H1 (cell line): Measurements from ENCODE around the gene PPP4R4. TPM values are rescaled to one million over a fixed set of nuclear protein-coding genes. Genes with fewer than 3 reads are reported as not detected.

Experiments
- ASH2L ChIP-seq: fragments of 200-600, 300-600 bp; sonication (generic); IDR thresholded peaks from one replicate; pipeline ENCODE4 v1.7.1; 2017; ENCODE audit warnings: low read length
- BRCA1 ChIP-seq: IDR thresholded peaks from 2 replicates; pipeline ENCODE4 v1.6.1; 2012; ENCODE audit warnings: low read depth, low read length, improper control_type of control experiment
- CBX5 ChIP-seq: fragments of 300-800, 300-1000 bp; sonication (generic); IDR thresholded peaks from 2 replicates; pipeline ENCODE4 v1.7.1; 2016; ENCODE audit warnings: antibody characterized with exemption, low read length, low read depth
- CHD1 ChIP-seq: IDR thresholded peaks from 2 replicates; pipeline ENCODE4 v1.6.1; 2012; ENCODE audit warnings: low read depth, low read length, improper control_type of control experiment
- CHD2 ChIP-seq: IDR thresholded peaks from 2 replicates; pipeline ENCODE4 v1.6.1; 2012; ENCODE audit warnings: low read length, improper control_type of control experiment
- CTBP2 ChIP-seq: IDR thresholded peaks from 2 replicates; pipeline ENCODE4 v1.7.0; 2011; ENCODE audit warnings: borderline replicate concordance, mild to moderate bottlenecking, moderate library complexity, mixed read lengths, low read length; ENCODE audit not compliant: insufficient read depth, insufficient read length
- EZH2 ChIP-seq: fragments of 200-600 bp; sonication (generic); IDR thresholded peaks from 2 replicates; pipeline ENCODE4 v1.7.1; 2012; ENCODE audit warnings: low read depth, mild to moderate bottlenecking, moderate library complexity, low read length, inconsistent platforms; ENCODE audit not compliant: severe bottlenecking
- HDAC2 ChIP-seq, 2 experiments: fragments of 300-600 bp in 1 of 2; sonication (generic) in 1 of 2; IDR thresholded peaks; 2 replicates each; pipeline ENCODE4 v1.6.1; 2011 to 2012; ENCODE audit warnings: low read depth in 2 of 2, low read length in 2 of 2, mild to moderate bottlenecking in 2 of 2, moderate library complexity in 2 of 2, borderline replicate concordance in 1 of 2, inconsistent platforms in 1 of 2
- JUND ChIP-seq: IDR thresholded peaks from 2 replicates; pipeline ENCODE4 v1.6.1; 2011; ENCODE audit warnings: mild to moderate bottlenecking, improper control_type of control experiment, low read length
- PHF8 ChIP-seq: fragments of 200-600 bp; sonication (generic); conservative IDR thresholded peaks from 2 replicates; pipeline ENCODE4 v1.7.1; 2012; ENCODE audit warnings: low read depth, mild to moderate bottlenecking, inconsistent platforms, low read length, moderate library complexity
- RBBP5 ChIP-seq: IDR thresholded peaks from 2 replicates; pipeline ENCODE4 v1.7.1; 2012; ENCODE audit warnings: low read depth, mild to moderate bottlenecking, inconsistent platforms, low read length, moderate library complexity, borderline replicate concordance
- SAP30 ChIP-seq: fragments of 300-600 bp; sonication (generic); IDR thresholded peaks from 2 replicates; pipeline ENCODE4 v1.7.1; 2012; ENCODE audit warnings: low read length, moderate library complexity, mild to moderate bottlenecking, inconsistent platforms; ENCODE audit not compliant: insufficient read depth, insufficient replicate concordance
- SP1 ChIP-seq: IDR thresholded peaks from 2 replicates; pipeline ENCODE4 v1.6.1; 2011; ENCODE audit warnings: low read depth, low read length
- SP2 ChIP-seq: IDR thresholded peaks from 2 replicates; pipeline ENCODE4 v1.6.1; 2012; ENCODE audit warnings: mild to moderate bottlenecking, low read length, inconsistent platforms
- SP4 ChIP-seq: IDR thresholded peaks from 2 replicates; pipeline ENCODE4 v1.6.1; 2012; ENCODE audit warnings: low read length, inconsistent platforms
- TAF1 ChIP-seq: IDR thresholded peaks from 2 replicates; pipeline ENCODE4 v1.6.1; 2011; ENCODE audit warnings: mild to moderate bottlenecking, low read depth, low read length
- TBP ChIP-seq: IDR thresholded peaks from 2 replicates; pipeline ENCODE4 v1.6.1; 2011; ENCODE audit warnings: low read depth, low read length, improper control_type of control experiment
- ZNF274 ChIP-seq: IDR thresholded peaks from 2 replicates; pipeline ENCODE4 v1.7.0; 2012; ENCODE audit warnings: low read length, borderline replicate concordance; ENCODE audit errors: extremely low read depth
- polyA plus RNA-seq, 7 experiments: library from polyadenylated mRNA; depleted of rRNA in 3 of 7; stranded (reverse) in 5 of 7; unstranded in 2 of 7; fragments of >200 nt in 5 of 7; fragments of 200-250 nt in 2 of 7; gene quantifications; 1 replicate in 5 of 7; 2 replicates in 1 of 7; 4 replicates in 1 of 7; pipeline versions ENCODE4 v1.2.1 to v1.2.3, GENCODE V29; 2011 to 2013; ENCODE audit warnings: missing spikeins in 2 of 7, mixed read lengths in 2 of 7
- total RNA-seq: library from RNA; stranded (reverse); fragmentation: NEBNext Ultra II Directional; extraction: Animal tissue kit (Norgen Biotek cat#: 25700); gene quantifications from 2 replicates; pipeline ENCODE4 v1.2.1, GENCODE V29; 2021
- TF ChIP-seq, protein P1 (sequence below), 3 experiments: IDR thresholded peaks; 1 replicate in 2 of 3; 2 replicates in 1 of 3; pipeline versions ENCODE4 v1.5.1 to v1.6.1; 2011; ENCODE audit warnings: low read length in 3 of 3, mild to moderate bottlenecking in 3 of 3, inconsistent platforms in 2 of 3, low read depth in 1 of 3, moderate library complexity in 1 of 3; ENCODE audit not compliant: insufficient read depth in 1 of 3; ENCODE audit errors: control extremely low read depth in 1 of 3
- TF ChIP-seq, protein P2 (sequence below): IDR thresholded peaks from 2 replicates; pipeline ENCODE4 v1.6.1; 2011; ENCODE audit warnings: low read depth, mild to moderate bottlenecking, low read length; ENCODE audit not compliant: insufficient read depth
- TF ChIP-seq, protein P3 (sequence below): IDR thresholded peaks from 2 replicates; pipeline ENCODE4 v1.6.1; 2012; ENCODE audit warnings: inconsistent platforms

PPP4R4 gene
- total and polyA plus RNA-seq, 2 of the 8 experiments (the other 6 are each of a cell fraction or from before 2014, with no cell fraction given): 3.3 to 9.6 TPM

DNA sequence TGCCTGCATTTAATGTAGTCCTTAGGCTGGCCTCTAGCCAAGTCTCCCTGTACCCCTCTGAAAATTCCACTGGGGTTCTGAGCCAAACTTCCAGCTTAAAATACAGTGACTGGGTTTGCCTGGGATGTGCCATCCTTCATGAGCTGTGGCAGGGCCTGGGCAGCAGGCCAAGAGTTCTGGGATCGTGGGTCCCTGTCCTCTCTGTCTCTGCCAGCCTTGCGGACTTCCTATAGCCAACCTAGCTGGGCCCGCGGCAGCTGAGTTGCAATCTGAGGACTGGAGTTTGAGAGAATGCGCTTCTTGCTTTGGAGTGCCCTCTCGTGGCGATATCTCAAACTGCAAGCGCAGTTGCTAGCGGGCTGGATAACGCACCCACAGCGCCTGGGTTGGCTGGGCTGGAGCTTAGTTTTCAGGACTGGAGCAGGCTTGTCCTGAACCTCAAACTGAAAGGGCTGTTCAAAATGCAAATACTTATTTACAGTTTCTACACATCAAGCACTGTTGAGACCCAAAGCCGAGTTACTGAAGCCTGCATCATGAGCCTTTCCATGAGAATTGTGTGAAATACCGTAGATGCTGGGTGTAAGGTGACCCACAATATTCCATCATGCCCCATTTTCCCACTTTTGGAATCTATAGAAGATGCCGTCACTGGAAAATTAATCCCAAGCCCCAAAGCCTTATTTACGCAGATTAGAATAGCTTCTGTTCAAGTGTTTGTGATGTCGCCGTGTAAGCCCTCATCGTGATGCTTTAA is 37.4 kb upstream of the PPP4R4 start (continued):
- TF ChIP-seq, protein P1, sequence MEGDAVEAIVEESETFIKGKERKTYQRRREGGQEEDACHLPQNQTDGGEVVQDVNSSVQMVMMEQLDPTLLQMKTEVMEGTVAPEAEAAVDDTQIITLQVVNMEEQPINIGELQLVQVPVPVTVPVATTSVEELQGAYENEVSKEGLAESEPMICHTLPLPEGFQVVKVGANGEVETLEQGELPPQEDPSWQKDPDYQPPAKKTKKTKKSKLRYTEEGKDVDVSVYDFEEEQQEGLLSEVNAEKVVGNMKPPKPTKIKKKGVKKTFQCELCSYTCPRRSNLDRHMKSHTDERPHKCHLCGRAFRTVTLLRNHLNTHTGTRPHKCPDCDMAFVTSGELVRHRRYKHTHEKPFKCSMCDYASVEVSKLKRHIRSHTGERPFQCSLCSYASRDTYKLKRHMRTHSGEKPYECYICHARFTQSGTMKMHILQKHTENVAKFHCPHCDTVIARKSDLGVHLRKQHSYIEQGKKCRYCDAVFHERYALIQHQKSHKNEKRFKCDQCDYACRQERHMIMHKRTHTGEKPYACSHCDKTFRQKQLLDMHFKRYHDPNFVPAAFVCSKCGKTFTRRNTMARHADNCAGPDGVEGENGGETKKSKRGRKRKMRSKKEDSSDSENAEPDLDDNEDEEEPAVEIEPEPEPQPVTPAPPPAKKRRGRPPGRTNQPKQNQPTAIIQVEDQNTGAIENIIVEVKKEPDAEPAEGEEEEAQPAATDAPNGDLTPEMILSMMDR (IDR thresholded peaks at IDR 0.05; ENCODE audit: control extremely low read depth in 1 of 3, insufficient read depth in 1 of 3, low read depth in 1 of 3, low read length in 3 of 3): peak; percentile 94 to 99 (median 98)
- TF ChIP-seq SP4 (no peak), CHD2 (no peak), CTBP2 (no peak), TAF1 (no peak), HDAC2 (IDR thresholded peaks at IDR 0.05; ENCODE audit: borderline replicate concordance in 1 of 2, low read depth in 2 of 2, low read length in 2 of 2) (no peak), CBX5 (no peak), ZNF274 (no peak), SP1 (no peak), BRCA1 (no peak), SAP30 (no peak), JUND (no peak), TBP (no peak), RBBP5 (no peak), SP2 (no peak), EZH2 (no peak), PHF8 (no peak), CHD1 (no peak), ASH2L (no peak)
- TF ChIP-seq, protein P2, sequence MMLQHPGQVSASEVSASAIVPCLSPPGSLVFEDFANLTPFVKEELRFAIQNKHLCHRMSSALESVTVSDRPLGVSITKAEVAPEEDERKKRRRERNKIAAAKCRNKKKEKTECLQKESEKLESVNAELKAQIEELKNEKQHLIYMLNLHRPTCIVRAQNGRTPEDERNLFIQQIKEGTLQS: no peak
- TF ChIP-seq, protein P3, sequence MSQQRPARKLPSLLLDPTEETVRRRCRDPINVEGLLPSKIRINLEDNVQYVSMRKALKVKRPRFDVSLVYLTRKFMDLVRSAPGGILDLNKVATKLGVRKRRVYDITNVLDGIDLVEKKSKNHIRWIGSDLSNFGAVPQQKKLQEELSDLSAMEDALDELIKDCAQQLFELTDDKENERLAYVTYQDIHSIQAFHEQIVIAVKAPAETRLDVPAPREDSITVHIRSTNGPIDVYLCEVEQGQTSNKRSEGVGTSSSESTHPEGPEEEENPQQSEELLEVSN: no peak
